ENCODE data around the gene BCL11B. TPM values are rescaled to one million over a fixed set of nuclear protein-coding genes. Genes with fewer than 3 reads are reported as not detected.

BCL11B gene
- total and polyA plus RNA-seq, 9 of the 15 experiments (the other 6 are each of a cell fraction or from before 2014, with no cell fraction given): 0.09 TPM; not detected in 8

GRCh38 chr14:99251721-99252120, 20.3 kb downstream of the BCL11B start (continued):
- TF ChIP-seq, protein P1, sequence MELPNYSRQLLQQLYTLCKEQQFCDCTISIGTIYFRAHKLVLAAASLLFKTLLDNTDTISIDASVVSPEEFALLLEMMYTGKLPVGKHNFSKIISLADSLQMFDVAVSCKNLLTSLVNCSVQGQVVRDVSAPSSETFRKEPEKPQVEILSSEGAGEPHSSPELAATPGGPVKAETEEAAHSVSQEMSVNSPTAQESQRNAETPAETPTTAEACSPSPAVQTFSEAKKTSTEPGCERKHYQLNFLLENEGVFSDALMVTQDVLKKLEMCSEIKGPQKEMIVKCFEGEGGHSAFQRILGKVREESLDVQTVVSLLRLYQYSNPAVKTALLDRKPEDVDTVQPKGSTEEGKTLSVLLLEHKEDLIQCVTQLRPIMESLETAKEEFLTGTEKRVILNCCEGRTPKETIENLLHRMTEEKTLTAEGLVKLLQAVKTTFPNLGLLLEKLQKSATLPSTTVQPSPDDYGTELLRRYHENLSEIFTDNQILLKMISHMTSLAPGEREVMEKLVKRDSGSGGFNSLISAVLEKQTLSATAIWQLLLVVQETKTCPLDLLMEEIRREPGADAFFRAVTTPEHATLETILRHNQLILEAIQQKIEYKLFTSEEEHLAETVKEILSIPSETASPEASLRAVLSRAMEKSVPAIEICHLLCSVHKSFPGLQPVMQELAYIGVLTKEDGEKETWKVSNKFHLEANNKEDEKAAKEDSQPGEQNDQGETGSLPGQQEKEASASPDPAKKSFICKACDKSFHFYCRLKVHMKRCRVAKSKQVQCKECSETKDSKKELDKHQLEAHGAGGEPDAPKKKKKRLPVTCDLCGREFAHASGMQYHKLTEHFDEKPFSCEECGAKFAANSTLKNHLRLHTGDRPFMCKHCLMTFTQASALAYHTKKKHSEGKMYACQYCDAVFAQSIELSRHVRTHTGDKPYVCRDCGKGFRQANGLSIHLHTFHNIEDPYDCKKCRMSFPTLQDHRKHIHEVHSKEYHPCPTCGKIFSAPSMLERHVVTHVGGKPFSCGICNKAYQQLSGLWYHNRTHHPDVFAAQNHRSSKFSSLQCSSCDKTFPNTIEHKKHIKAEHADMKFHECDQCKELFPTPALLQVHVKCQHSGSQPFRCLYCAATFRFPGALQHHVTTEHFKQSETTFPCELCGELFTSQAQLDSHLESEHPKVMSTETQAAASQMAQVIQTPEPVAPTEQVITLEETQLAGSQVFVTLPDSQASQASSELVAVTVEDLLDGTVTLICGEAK (IDR thresholded peaks at IDR 0.05): no peak
- TF ChIP-seq, protein P1 (CRISPR knock-in tag; IDR thresholded peaks at IDR 0.05): no peak
- no peak for TF ChIP-seq HSF4 (CRISPR knock-in tag; IDR thresholded peaks at IDR 0.05; ENCODE audit: borderline replicate concordance)
- no peak for TF ChIP-seq BACH1 (tag; IDR thresholded peaks at IDR 0.05)
- TF ChIP-seq NCOA2 (IDR thresholded peaks at IDR 0.05; ENCODE audit: partially characterized antibody in 2 of 2): no peak
- no peak for TF ChIP-seq NONO (IDR thresholded peaks at IDR 0.05; ENCODE audit: low read depth in 2 of 2, low read length in 1 of 2)
- TF ChIP-seq SETDB1 (IDR thresholded peaks at IDR 0.05; ENCODE audit: low read length): no peak
- no peak for TF ChIP-seq NR4A1 (CRISPR knock-in tag; IDR thresholded peaks at IDR 0.05)
- no peak for TF ChIP-seq NR4A1 (tag; IDR thresholded peaks at IDR 0.05)
- TF ChIP-seq TAL1 (IDR thresholded peaks at IDR 0.05): no peak
- no peak for TF ChIP-seq ZNF174 (CRISPR knock-in tag; IDR thresholded peaks at IDR 0.05)
- no peak for TF ChIP-seq ZFX (CRISPR knock-in tag; IDR thresholded peaks at IDR 0.05)
- no peak for TF ChIP-seq ETV1 (tag; conservative IDR thresholded peaks at IDR 0.05; ENCODE audit: low read depth)
